Neutrophil (primary cell): Measurements from ENCODE around the gene FOXC1.

Experiments used
- H3K27ac ChIP-seq: fragments of 200-600 bp; sonication (generic); 2 replicates; pipeline ENCODE4 v1.5.1; 2016; ENCODE audit warnings: mild to moderate bottlenecking, moderate library complexity
- H3K27me3 ChIP-seq: fragments of 200-600 bp; sonication (generic); 2 replicates; pipeline ENCODE4 v1.6.0; 2016; ENCODE audit warnings: mild to moderate bottlenecking
- H3K36me3 ChIP-seq: fragments of 200-600 bp; sonication (generic); 2 replicates; pipeline ENCODE4 v1.5.1; 2017
- H3K4me1 ChIP-seq, 2 experiments: fragments of 200-600 bp in 1 of 2; sonication (generic) in 1 of 2; 1 replicate in 1 of 2; 2 replicates in 1 of 2; pipeline versions ENCODE4 v1.5.1 to v1.6.1; 2013 to 2016; ENCODE audit warnings: low read depth in 1 of 2, low read length in 1 of 2, mild to moderate bottlenecking in 1 of 2, moderate library complexity in 1 of 2; ENCODE audit not compliant: control insufficient read depth in 1 of 2, insufficient read depth in 1 of 2
- H3K4me3 ChIP-seq, 2 experiments: fragments of 200-600 bp in 1 of 2; sonication (generic) in 1 of 2; 1 replicate in 1 of 2; 2 replicates in 1 of 2; pipeline ENCODE4 v1.5.1; 2013 to 2016; ENCODE audit warnings: low read depth in 1 of 2, low read length in 1 of 2, mild to moderate bottlenecking in 1 of 2, moderate library complexity in 1 of 2
- H3K9me3 ChIP-seq: fragments of 200-600 bp; sonication (generic); 2 replicates; pipeline ENCODE4 v1.5.1; 2016
- TF ChIP-seq, protein P1 (sequence below): fragments of 200-600 bp; sonication (generic); IDR thresholded peaks from 2 replicates; pipeline ENCODE4 v1.5.1; 2016; ENCODE audit warnings: antibody characterized with exemption

The FOXC1 gene

DNA sequence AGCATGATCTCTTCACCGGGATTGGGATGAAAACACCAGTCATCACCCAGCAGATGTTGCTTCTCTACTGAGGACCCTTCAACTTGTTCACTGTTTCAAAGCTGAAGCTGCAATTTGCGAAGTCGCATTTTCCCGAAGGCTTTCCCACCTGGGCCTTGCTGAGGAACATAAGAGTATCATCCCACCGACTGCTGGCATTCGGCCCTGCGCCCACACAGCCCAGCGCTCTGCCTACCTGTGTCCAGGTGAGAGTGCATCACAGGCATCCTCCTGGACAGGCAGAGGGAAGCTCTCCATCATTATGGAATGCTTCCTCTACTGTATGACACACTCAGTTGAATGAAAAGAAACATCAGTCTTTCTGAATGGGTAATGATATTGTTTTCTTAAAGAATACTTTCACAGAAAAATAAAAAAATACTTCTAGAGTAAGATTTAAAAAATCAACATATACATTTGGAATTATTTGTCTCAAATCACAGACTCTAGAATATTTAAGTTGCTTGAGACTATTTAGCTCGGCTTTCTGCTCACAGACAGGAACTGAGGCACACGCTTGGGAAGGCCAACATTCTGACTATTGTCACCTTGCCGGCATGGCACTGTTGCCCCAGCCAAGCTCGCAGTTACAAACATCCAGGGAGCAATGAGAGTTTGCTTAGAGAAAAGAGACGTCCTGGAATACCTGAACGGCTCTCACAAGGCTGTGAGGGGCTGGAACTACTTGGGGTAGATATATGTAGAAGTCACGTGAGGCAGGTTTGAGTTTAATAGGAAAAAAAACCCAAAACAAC is 48.7 kb downstream of the FOXC1 start:
- no peak overlapping the region for H3K4me3 ChIP-seq
- peaks cover 0 to 7% of the 10 kb centered on the region in 2 experiments for H3K4me1 ChIP-seq
- TF ChIP-seq, protein P1, sequence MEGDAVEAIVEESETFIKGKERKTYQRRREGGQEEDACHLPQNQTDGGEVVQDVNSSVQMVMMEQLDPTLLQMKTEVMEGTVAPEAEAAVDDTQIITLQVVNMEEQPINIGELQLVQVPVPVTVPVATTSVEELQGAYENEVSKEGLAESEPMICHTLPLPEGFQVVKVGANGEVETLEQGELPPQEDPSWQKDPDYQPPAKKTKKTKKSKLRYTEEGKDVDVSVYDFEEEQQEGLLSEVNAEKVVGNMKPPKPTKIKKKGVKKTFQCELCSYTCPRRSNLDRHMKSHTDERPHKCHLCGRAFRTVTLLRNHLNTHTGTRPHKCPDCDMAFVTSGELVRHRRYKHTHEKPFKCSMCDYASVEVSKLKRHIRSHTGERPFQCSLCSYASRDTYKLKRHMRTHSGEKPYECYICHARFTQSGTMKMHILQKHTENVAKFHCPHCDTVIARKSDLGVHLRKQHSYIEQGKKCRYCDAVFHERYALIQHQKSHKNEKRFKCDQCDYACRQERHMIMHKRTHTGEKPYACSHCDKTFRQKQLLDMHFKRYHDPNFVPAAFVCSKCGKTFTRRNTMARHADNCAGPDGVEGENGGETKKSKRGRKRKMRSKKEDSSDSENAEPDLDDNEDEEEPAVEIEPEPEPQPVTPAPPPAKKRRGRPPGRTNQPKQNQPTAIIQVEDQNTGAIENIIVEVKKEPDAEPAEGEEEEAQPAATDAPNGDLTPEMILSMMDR: no peak

DNA sequence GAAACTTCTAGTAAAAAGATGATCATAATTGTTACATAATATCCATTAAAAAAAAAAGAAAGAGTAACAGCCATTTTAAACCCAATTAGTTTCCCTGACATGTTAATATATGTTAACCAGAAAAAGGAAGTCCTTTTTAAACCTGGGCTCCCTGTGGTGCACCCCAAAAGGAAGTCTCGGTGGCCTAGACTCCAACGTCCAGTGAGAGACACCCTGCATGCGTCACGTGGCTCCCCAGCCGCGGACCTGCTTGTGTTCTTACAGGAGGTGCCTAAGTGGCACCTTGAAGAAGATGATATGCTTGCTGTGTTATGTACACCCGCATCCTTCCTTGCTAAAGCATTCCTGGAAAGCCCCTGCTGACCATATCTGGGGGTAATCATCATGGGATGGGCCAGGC is 50.1 kb downstream of the FOXC1 start:
- H3K9me3 ChIP-seq: no peaks in the 10 kb centered on the region
- peaks cover 0 to 7% of the 10 kb centered on the region in 2 experiments for H3K4me1 ChIP-seq
- no peaks in the 10 kb centered on the region for H3K36me3 ChIP-seq
- H3K27ac ChIP-seq: no peak overlapping the region
- TF ChIP-seq, protein P1: no peak
- H3K27me3 ChIP-seq: no peaks in the 10 kb centered on the region
- H3K4me3 ChIP-seq: no peak overlapping the region

More for the DNA sequence above, 48.7 kb downstream of the FOXC1 start:
- no peaks in the 10 kb centered on the region for H3K36me3 ChIP-seq
- no peaks in the 10 kb centered on the region for H3K27me3 ChIP-seq
- H3K27ac ChIP-seq: no peak overlapping the region
- no peaks in the 10 kb centered on the region for H3K9me3 ChIP-seq

DNA sequence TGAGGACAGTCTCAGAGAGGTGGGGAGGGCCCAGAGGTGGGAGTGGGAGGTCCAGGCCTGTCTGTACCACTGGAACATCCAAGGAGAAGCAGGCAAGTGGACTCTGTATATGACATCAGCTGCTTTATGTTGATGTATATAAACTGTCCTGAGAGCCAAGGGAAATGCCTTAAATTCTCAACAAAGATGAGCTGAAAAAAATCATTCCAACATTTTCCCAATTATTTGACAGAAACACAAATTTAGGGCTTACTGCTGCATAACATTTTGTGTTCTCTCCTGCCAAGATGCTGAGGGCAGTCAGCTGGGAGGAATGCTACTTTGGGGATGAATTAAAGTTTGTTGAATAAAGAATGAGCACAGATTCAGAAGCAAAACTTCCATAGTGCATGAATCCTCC is 52.8 kb downstream of the FOXC1 start:
- no peak overlapping the region for H3K4me3 ChIP-seq
- TF ChIP-seq, protein P1: no peak
- no peaks in the 10 kb centered on the region for H3K9me3 ChIP-seq
- H3K27me3 ChIP-seq: no peaks in the 10 kb centered on the region
- H3K36me3 ChIP-seq: no peaks in the 10 kb centered on the region
- no peak overlapping the region for H3K27ac ChIP-seq
- peaks cover 0 to 7% of the 10 kb centered on the region in 2 experiments for H3K4me1 ChIP-seq
